Adrenal gland (tissue), 12 donors: ENCODE results near the gene CDIP1. TPM values are rescaled to one million over a fixed set of nuclear protein-coding genes. Genes with fewer than 3 reads are reported as not detected.

Source experiments
- DNase-seq, 7 donors: peaks; one replicate each; pipeline ENCODE4 v3.0.0-alpha.2; 2019 to 2020
- H3K27ac ChIP-seq, 5 donors: fragments of 200-600 bp; sonication (generic) in 4 of 5; 1 replicate in 3 of 5; 2 replicates in 2 of 5; pipeline versions ENCODE4 v1.5.1 to v1.8.0; 2016 to 2020; ENCODE audit warnings: mild to moderate bottlenecking in 1 of 5
- H3K27me3 ChIP-seq: fragments of 200-600 bp; 2 replicates; pipeline ENCODE4 v1.8.0; 2021
- H3K36me3 ChIP-seq, 2 donors: fragments of 200-600 bp; replicated peaks in 1 of 2; 1 replicate in 1 of 2; 2 replicates in 1 of 2; pipeline versions ENCODE4 v1.5.1 to v1.8.0; 2018 to 2022
- H3K4me1 ChIP-seq, 2 donors: fragments of 200-600 bp; replicated peaks in 1 of 2; 1 replicate in 1 of 2; 2 replicates in 1 of 2; pipeline versions ENCODE4 v1.5.1 to v1.8.0; 2018 to 2021
- H3K4me3 ChIP-seq, 4 donors: fragments of 200-600 bp; sonication (generic) in 3 of 4; one replicate each; pipeline ENCODE4 v1.5.1; 2016 to 2018
- H3K9me3 ChIP-seq, 3 donors: fragments of 200-600 bp; sonication (generic) in 1 of 3; replicated peaks in 1 of 3; 1 replicate in 2 of 3; 2 replicates in 1 of 3; pipeline versions ENCODE4 v1.5.1 to v1.8.0; 2016 to 2021
- POLR2A ChIP-seq, 2 donors: fragments of 450-650 bp; IDR thresholded peaks; one replicate each; pipeline ENCODE4 v1.6.1; 2017; ENCODE audit warnings: antibody characterized with exemption in 2 of 2, mild to moderate bottlenecking in 2 of 2, moderate library complexity in 1 of 2
- WGBS, 4 donors: extraction: QIAGEN DNeasy Blood & Tissue Kit in 2 of 4; methylation state at CpG; one replicate each; pipeline versions ENCODE4 v1.1.5 to v1.1.7; 2013 to 2017; 5-methylcytosine and 5-hydroxymethylcytosine counted together
- intact Hi-C, 2 donors: fragments of 100-400 bp; cut with DNase I; formaldehyde crosslinking; loops; one replicate each; pipeline versions ENCODE4 v1.14.1 to v1.15.0; 2022 to 2023
- polyA plus RNA-seq, 3 donors: library from polyadenylated mRNA; stranded (reverse); fragments of 200-250 nt in 2 of 3; fragments of 350-450 nt in 1 of 3; fragmentation: Illumina TruSeq in 1 of 3; extraction: RNeasy Lipid Tissue Mini Kit (QIAGEN cat#74804) in 1 of 3; gene quantifications; one replicate each; pipeline ENCODE4 v1.2.3, GENCODE V29; 2013 to 2014
- total RNA-seq, 9 donors: library from RNA; depleted of rRNA in 4 of 9; stranded (reverse); fragments of >200 nt in 4 of 9; fragments of 120-200 nt in 1 of 9; fragmentation: NEBNext Ultra II Directional in 1 of 9; extraction: Animal tissue kit (Norgen Biotek cat#: 25700) in 1 of 9; gene quantifications; one replicate each; pipeline versions ENCODE4 v1.1.0 to v1.2.4, GENCODE V29; 2013 to 2023
- TF ChIP-seq, protein P1 (sequence below), 6 experiments: fragments of 450-650 bp in 4 of 6; fragments of 200-600 bp in 2 of 6; sonication (generic) in 1 of 6; IDR thresholded peaks; 1 replicate in 5 of 6; 2 replicates in 1 of 6; pipeline versions ENCODE4 v1.5.1 to v1.8.0; 2016 to 2021; ENCODE audit warnings: antibody characterized with exemption in 6 of 6, mild to moderate bottlenecking in 2 of 6, moderate library complexity in 1 of 6
- donor health status: healthy with polysubstance abuse.
- donor health status: Bipolar disorder and iron deficiency.
- donor health status: DM: yes; HTN: yes; CAD: no.
- donor health status: DM: no; HTN: no; CAD: no.
- donor health status: DM: no; HTN: no; CAD: no.
- donor health status: DM: yes; HTN: yes; CAD: no.

CDIP1 gene
- total and polyA plus RNA-seq, 12 donors = 23.6 to 68.0 (median 42.2) TPM

DNA sequence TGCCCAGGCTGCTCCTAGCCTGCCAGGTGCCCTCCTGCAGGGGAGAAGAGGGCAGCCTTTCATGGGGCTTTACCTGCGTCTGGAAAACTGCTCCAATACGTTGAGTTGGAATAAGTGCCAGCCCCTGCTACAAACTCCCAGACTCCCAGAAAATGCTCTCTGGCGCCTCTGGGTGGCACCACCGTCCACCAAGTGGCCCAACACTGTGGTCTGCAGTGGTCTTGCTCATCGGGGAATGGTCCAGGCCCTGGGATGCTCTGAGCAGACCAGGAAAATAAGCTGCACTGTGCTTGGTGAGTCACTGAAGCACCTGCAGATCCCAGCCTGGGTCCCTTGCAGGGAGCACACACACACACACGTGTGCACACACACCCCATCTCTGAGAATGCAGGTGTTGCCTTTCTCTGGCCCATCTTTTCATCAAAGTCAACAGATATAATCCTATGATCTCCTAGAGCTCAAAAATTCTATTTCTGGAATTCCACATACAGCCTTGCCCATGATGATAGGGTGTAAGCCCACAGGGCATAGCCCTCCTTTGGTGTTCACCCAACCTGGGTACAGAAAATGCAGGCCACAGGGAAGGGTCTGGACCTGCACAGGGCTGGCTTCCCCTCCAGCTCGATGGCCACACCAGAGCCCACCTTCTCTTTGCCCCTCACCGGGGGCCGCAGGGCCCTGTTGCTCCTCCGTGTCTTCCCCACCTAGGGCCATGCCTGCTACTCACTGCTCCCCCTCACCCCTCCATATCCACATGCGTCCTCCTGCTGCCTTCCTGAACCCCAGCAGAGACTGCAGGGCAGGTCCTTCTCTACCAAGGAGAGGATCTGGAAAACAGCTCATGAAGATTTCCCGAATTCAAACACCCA lies 20.5 kb downstream of the CDIP1 start:
- 72 to 81% (median 74%) methylated on average over 9 to 12 of the region's 12 CpGs for WGBS, 4 donors

GRCh38 chr16:4515611-4516233 lies 22.9 kb downstream of the CDIP1 start:
- Histone ChIP-seq H3K4me1 (peaks cover 20 to 44% of the 10 kb centered on the region in 2 donors), H3K36me3 (peaks cover 0 to 28% of the 10 kb centered on the region in 2 donors), H3K27me3 (no peaks in the 10 kb centered on the region), H3K9me3 (no peaks in the 10 kb centered on the region), H3K4me3 (no peak overlapping the region), H3K27ac (peak overlapping the region; percentile 24 to 67 (median 30))
- intact Hi-C loops = no loop called here
- no peak for DNase-seq
- 27 to 40% (median 33%) methylated on average over 5 of the region's 5 CpGs for WGBS, 4 donors
- no peak for TF ChIP-seq POLR2A (IDR thresholded peaks at IDR 0.05)

More for the DNA sequence above, 20.5 kb downstream of the CDIP1 start:
- intact Hi-C loops = no loop called here
- Histone ChIP-seq H3K27me3 (no peaks in the 10 kb centered on the region), H3K36me3 (peaks cover 0 to 5% of the 10 kb centered on the region in 2 donors), H3K4me3 (no peak overlapping the region), H3K9me3 (no peaks in the 10 kb centered on the region), H3K27ac (no peak overlapping the region), H3K4me1 (peaks cover 20 to 44% of the 10 kb centered on the region in 2 donors)
- no peak for DNase-seq
- TF ChIP-seq, protein P1, sequence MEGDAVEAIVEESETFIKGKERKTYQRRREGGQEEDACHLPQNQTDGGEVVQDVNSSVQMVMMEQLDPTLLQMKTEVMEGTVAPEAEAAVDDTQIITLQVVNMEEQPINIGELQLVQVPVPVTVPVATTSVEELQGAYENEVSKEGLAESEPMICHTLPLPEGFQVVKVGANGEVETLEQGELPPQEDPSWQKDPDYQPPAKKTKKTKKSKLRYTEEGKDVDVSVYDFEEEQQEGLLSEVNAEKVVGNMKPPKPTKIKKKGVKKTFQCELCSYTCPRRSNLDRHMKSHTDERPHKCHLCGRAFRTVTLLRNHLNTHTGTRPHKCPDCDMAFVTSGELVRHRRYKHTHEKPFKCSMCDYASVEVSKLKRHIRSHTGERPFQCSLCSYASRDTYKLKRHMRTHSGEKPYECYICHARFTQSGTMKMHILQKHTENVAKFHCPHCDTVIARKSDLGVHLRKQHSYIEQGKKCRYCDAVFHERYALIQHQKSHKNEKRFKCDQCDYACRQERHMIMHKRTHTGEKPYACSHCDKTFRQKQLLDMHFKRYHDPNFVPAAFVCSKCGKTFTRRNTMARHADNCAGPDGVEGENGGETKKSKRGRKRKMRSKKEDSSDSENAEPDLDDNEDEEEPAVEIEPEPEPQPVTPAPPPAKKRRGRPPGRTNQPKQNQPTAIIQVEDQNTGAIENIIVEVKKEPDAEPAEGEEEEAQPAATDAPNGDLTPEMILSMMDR (IDR thresholded peaks at IDR 0.05) = peak; percentile 14 to 53 (median 48)
- TF ChIP-seq POLR2A (IDR thresholded peaks at IDR 0.05) = no peak

- intact Hi-C loops = no loop called here
- peaks cover 0 to 39% of the 10 kb centered on the region in 2 donors for H3K36me3 ChIP-seq
- DNase-seq = no peak
- H3K27me3 ChIP-seq = no peaks in the 10 kb centered on the region
- no peak overlapping the region for H3K4me3 ChIP-seq
- peaks cover 20 to 44% of the 10 kb centered on the region in 2 donors for H3K4me1 ChIP-seq
- whole genome bisulfite sequencing, 4 donors = 45 to 61% (median 59%) methylated on average over 6 to 7 of the region's 7 CpGs
- peak overlapping the region; percentile 24 to 78 (median 49) for H3K27ac ChIP-seq
- H3K9me3 ChIP-seq = no peaks in the 10 kb centered on the region
- TF ChIP-seq, protein P1 (IDR thresholded peaks at IDR 0.05) = no peak
- no peak for TF ChIP-seq POLR2A (IDR thresholded peaks at IDR 0.05)
Observed at GRCh38 chr16:4514606-4515005, 24.0 kb downstream of the CDIP1 start.

GRCh38 chr16:4513881-4514280 lies 24.7 kb downstream of the CDIP1 start:
- Histone ChIP-seq H3K27ac (peak overlapping the region in 3 of 5 donors; percentile 49 to 78 (median 53)), H3K36me3 (peaks cover 0 to 46% of the 10 kb centered on the region in 2 donors), H3K4me3 (no peak overlapping the region), H3K4me1 (peaks cover 20 to 44% of the 10 kb centered on the region in 2 donors), H3K9me3 (no peaks in the 10 kb centered on the region), H3K27me3 (no peaks in the 10 kb centered on the region)
- intact Hi-C loops = no loop called here
- no peak for TF ChIP-seq POLR2A (IDR thresholded peaks at IDR 0.05)
- TF ChIP-seq, protein P1 (IDR thresholded peaks at IDR 0.05) = no peak
- 85 to 100% (median 97%) methylated on average over 3 to 7 of the region's 7 CpGs for WGBS, 4 donors
- no peak for DNase-seq
